Gastroesophageal sphincter (tissue), 3 donors: ENCODE data around the gene DNAH10.

Experiments
- CTCF ChIP-seq, 4 experiments: fragments of 200-600 bp in 2 of 4; fragments of 450-650 bp in 2 of 4; sonication (generic) in 1 of 4; IDR thresholded peaks; one replicate each; pipeline ENCODE4 v1.5.1; 2017 to 2019; ENCODE audit warnings: antibody characterized with exemption in 4 of 4, mild to moderate bottlenecking in 2 of 4, moderate library complexity in 2 of 4
- EP300 ChIP-seq: sonication (generic); formaldehyde crosslinking; IDR thresholded peaks from one replicate; pipeline ENCODE4 v1.6.1; 2017; ENCODE audit warnings: antibody characterized with exemption, mild to moderate bottlenecking
- POLR2A ChIP-seq, 2 donors: fragments of 450-650 bp; IDR thresholded peaks; one replicate each; pipeline ENCODE4 v1.6.1; 2017; ENCODE audit warnings: antibody characterized with exemption in 2 of 2, mild to moderate bottlenecking in 2 of 2, moderate library complexity in 1 of 2
- POLR2AphosphoS5 ChIP-seq: sonication (generic); formaldehyde crosslinking; IDR thresholded peaks from one replicate; pipeline ENCODE4 v1.6.1; 2017; ENCODE audit warnings: antibody characterized with exemption

DNA sequence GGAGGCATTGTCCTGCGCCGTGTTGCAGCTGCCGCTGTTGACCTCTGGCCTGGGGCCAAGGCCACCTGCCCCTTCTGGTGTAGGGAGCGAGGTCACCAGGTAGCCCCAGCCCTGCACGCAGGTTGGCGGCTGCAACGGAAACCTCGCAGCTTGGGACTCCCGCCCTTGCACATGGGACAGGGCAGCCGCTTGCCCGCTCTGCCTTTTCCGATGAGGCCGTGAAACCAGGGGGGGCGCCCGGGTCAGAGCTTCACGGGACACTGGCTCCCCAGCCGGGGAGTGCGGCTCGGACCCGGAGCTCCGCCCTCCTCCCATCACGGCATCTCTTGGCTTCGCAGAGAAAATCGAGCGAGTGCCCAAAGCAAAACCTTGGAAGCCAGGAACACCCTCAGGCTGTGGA lies 25.4 kb downstream of the DNAH10 start:
- no peak for TF ChIP-seq CTCF (IDR thresholded peaks at IDR 0.05)
- TF ChIP-seq POLR2AphosphoS5: no peak
- TF ChIP-seq POLR2A (IDR thresholded peaks at IDR 0.05): no peak
- no peak for TF ChIP-seq EP300
